Progenitor cell of endocrine pancreas (in vitro differentiated cells): Measurements from ENCODE around the gene OR4X1. TPM values are rescaled to one million over a fixed set of nuclear protein-coding genes. Genes with fewer than 3 reads are reported as not detected.
"Not testable (repeated sequence)": the region's sequence is repeated elsewhere in the genome, so short reads cannot be mapped to it uniquely, and the experiment has no call there.

Experiments used
- DNase-seq: peaks from one replicate; pipeline ENCODE4 v3.0.0; 2021; ENCODE audit warnings: low spot score; ENCODE audit not compliant: unreplicated experiment
- H3K27ac Mint-ChIP-seq: 2 replicates; pipeline ENCODE4 v1.8.0; 2021; ENCODE audit warnings: mild to moderate bottlenecking, moderate library complexity, mixed read lengths
- H3K27me3 Mint-ChIP-seq: 2 replicates; pipeline ENCODE4 v1.8.0; 2021; ENCODE audit warnings: mixed read lengths
- H3K36me3 Mint-ChIP-seq: 2 replicates; pipeline ENCODE4 v1.8.0; 2022; ENCODE audit warnings: mixed read lengths; ENCODE audit not compliant: insufficient read depth
- H3K4me1 Mint-ChIP-seq: 2 replicates; pipeline ENCODE4 v1.8.0; 2021; ENCODE audit warnings: low read depth, mixed read lengths
- H3K4me3 Mint-ChIP-seq: 2 replicates; pipeline ENCODE4 v1.8.0; 2021; ENCODE audit warnings: low read depth, mild to moderate bottlenecking, moderate library complexity, mixed read lengths
- H3K9me3 Mint-ChIP-seq: 2 replicates; pipeline ENCODE4 v1.8.0; 2021; ENCODE audit warnings: low read depth, mixed read lengths
- CTCF ChIP-seq: fragments of 200-600 bp; sonication (generic); IDR thresholded peaks from one replicate; pipeline ENCODE4 v1.5.0; 2021; ENCODE audit warnings: antibody characterized with exemption, mild to moderate bottlenecking; ENCODE audit not compliant: unreplicated experiment
- long read RNA-seq: library from polyadenylated mRNA; unstranded; transcript quantifications from one replicate; pipeline ENCODE4 v2.0.0, GENCODE V29; 2020
- total RNA-seq: library from RNA; stranded (reverse); gene quantifications from 2 replicates; pipeline ENCODE4 v1.2.1, GENCODE V29; 2021

OR4X1 gene, protein sequence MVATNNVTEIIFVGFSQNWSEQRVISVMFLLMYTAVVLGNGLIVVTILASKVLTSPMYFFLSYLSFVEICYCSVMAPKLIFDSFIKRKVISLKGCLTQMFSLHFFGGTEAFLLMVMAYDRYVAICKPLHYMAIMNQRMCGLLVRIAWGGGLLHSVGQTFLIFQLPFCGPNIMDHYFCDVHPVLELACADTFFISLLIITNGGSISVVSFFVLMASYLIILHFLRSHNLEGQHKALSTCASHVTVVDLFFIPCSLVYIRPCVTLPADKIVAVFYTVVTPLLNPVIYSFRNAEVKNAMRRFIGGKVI
- not detected in 2 replicates for total RNA-seq
- long read RNA-seq: 0 reads

GRCh38 chr11:48263423-48263911 lies at the start of gene OR4X1:
OR4X1 (plus strand) TSS chr11:48263861; CDS start chr11:48263861, 0 bp downstream.
- H3K9me3 Mint-ChIP-seq: peaks cover 14% of the 10 kb centered on the region
- H3K27me3 Mint-ChIP-seq: no peaks in the 10 kb centered on the region
- TF ChIP-seq CTCF: no peak
- no peak within 1 kb of the TSS for H3K4me3 Mint-ChIP-seq
- H3K4me1 Mint-ChIP-seq: no peaks in the 10 kb centered on the region
- no peaks in the 10 kb centered on the region for H3K36me3 Mint-ChIP-seq
- DNase-seq: no peak
- H3K27ac Mint-ChIP-seq: no peak within 1 kb of the TSS

GRCh38 chr11:48216510-48216909 lies 47.2 kb upstream of the OR4X1 start, which contains the start of gene OR4B1:
OR4B1 (plus strand) TSS chr11:48216810; CDS start chr11:48216810, 0 bp downstream.
- no peaks in the 10 kb centered on the region for H3K27me3 Mint-ChIP-seq
- no peak within 1 kb of the TSS for H3K27ac Mint-ChIP-seq
- no peak for TF ChIP-seq CTCF
- peaks cover 27% of the 10 kb centered on the region for H3K9me3 Mint-ChIP-seq
- no peaks in the 10 kb centered on the region for H3K36me3 Mint-ChIP-seq
- no peaks in the 10 kb centered on the region for H3K4me1 Mint-ChIP-seq
- no peak within 1 kb of the TSS for H3K4me3 Mint-ChIP-seq
- no peak for DNase-seq

DNA sequence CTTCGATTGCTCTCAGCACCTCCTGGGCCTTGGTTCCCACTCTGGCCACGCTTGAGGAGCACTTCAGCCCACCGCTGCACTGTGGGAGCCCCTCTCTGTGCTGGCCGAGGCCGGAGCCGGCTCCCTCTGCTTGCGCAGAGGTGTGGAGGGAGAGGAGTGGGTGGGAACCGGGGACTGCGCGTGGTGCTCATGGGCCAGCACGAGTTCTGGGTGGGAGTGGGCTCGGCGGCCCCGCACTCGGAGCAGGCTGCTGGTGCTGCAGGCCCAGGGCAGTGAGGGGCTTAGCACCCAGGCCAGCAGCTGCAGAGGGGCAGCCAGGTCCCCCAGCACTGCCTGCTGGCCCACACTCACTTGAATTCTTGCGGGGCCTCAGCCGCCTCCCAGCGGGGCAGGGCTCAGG lies 34.9 kb upstream of the OR4X1 start:
- Mint-ChIP-seq H3K9me3 (peaks cover 32% of the 10 kb centered on the region), H3K4me3 (no peak overlapping the region)

DNA sequence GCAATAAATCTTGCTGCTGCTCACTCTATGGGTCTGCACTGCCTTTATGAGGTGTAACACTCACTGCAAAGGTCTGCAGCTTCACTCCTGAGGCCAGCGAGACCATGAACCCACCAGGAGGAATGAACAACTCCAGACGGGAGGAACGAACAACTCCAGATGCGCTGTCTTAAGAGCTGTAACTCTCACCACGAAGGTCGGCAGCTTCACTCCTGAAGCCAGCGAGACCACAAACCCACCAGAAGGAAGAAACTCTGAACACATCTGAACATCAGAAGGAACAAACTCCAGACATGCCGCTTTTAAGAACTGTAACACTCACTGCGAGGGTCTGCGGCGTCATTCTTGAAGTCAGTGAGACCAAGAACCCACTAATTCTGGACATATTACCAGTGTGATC lies 33.6 kb upstream of the OR4X1 start:
- not testable (repeated sequence) for H3K27ac Mint-ChIP-seq, H3K4me3 Mint-ChIP-seq, H3K36me3 Mint-ChIP-seq

More for the DNA sequence above, 34.9 kb upstream of the OR4X1 start:
- no peaks in the 10 kb centered on the region for H3K4me1 Mint-ChIP-seq
- no peak for TF ChIP-seq CTCF
- H3K27me3 Mint-ChIP-seq: no peaks in the 10 kb centered on the region
- H3K27ac Mint-ChIP-seq: no peak overlapping the region
- peaks cover 2% of the 10 kb centered on the region for H3K36me3 Mint-ChIP-seq
- DNase-seq: no peak

DNA sequence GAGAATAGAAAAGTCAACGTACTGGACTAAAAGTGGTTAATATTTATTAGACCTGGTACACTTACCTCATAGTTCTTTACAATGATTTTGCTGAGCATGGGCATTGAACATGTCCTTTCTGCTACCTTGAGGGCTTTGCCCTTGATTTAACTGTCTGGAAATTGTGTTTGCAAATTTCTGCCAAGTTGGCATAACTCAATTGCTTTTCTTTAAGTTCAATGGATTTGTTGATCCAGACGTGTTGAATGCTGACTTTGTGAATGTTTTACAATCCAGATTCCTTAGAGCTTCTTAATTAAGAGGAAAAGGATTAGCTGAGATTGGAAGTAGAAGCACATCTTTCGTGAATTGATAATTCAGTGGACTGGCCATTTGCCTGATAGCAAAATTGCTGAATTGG lies 25.9 kb upstream of the OR4X1 start:
- no peak for DNase-seq
- Mint-ChIP-seq H3K4me1 (no peaks in the 10 kb centered on the region), H3K4me3 (no peak overlapping the region), H3K9me3 (peaks cover 57% of the 10 kb centered on the region), H3K27ac (no peak overlapping the region), H3K36me3 (peaks cover 2% of the 10 kb centered on the region), H3K27me3 (no peaks in the 10 kb centered on the region)
- TF ChIP-seq CTCF: no peak

More for the DNA sequence above, 33.6 kb upstream of the OR4X1 start:
- not testable (repeated sequence) for DNase-seq, H3K27me3 Mint-ChIP-seq, H3K4me1 Mint-ChIP-seq
- peaks cover 36% of the 10 kb centered on the region for H3K9me3 Mint-ChIP-seq

DNA sequence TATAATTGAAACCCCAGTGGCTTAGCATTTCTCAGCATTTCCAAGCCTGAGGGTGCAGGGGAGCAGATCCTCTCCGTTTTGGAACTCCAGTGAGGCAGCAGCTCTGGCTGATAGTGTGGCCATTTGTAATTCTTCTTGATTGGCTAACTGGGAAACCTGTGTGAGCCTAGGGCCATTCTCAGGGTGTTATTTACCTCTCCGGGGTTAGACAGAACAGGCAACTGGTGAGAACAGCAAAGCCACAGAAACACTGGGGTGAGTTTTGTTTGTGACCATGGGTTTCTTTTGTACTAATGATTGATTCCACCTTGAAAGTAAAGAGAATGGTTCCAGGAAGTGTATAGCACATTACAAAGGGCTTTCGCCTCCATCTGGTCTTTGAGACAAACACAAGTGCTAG lies 21.2 kb upstream of the OR4X1 start:
- Mint-ChIP-seq H3K4me3 (no peak overlapping the region), H3K9me3 (peaks cover 53% of the 10 kb centered on the region), H3K27me3 (no peaks in the 10 kb centered on the region)

More for the DNA sequence above, 21.2 kb upstream of the OR4X1 start:
- DNase-seq: no peak
- Mint-ChIP-seq H3K4me1 (no peaks in the 10 kb centered on the region), H3K27ac (no peak overlapping the region), H3K36me3 (peaks cover 2% of the 10 kb centered on the region)
- TF ChIP-seq CTCF: no peak
